B cell (primary cell): ENCODE results near the gene TBC1D9B. TPM values are rescaled to one million over a fixed set of nuclear protein-coding genes. Genes with fewer than 3 reads are reported as not detected.

ENCODE experiments used
- ATAC-seq: fragments of 200-7000 bp; cut with Tn5 transposase; one replicate; pipeline ENCODE4 v1.10.0; 2021; ENCODE audit warnings: low read depth, mild to moderate bottlenecking, moderate number of reproducible peaks, moderate library complexity
- CTCF ChIA-PET: fragments of 350-600 bp; sonication (Branson Sonifier 250); formaldehyde crosslinking; loops from one replicate; lab custom pipeline; 2021; ENCODE audit warnings: antibody characterized with exemption, inconsistent platforms; lab: Charles Lee
- POLR2A ChIA-PET: fragments of 350-600 bp; sonication (Branson Sonifier 250); formaldehyde crosslinking; loops from one replicate; lab custom pipeline; 2021; ENCODE audit warnings: antibody characterized with exemption; lab: Charles Lee
- DNase-seq: peaks from one replicate; pipeline ENCODE4 v3.0.0; 2013
- H2AFZ ChIP-seq: 2 replicates; pipeline ENCODE4 v1.6.1; 2012; ENCODE audit warnings: mild to moderate bottlenecking, low read depth, low read length; ENCODE audit not compliant: insufficient read depth, poor library complexity, severe bottlenecking
- H3K27ac ChIP-seq, 2 donors: 1 replicate in 1 of 2; 2 replicates in 1 of 2; pipeline ENCODE4 v1.5.1; 2012 to 2013; ENCODE audit warnings: low read length in 2 of 2, mild to moderate bottlenecking in 2 of 2, moderate library complexity in 1 of 2
- H3K27me3 ChIP-seq, 4 experiments: fragments of 200-600 bp in 1 of 4; sonication (generic) in 1 of 4; replicated peaks in 1 of 4; 1 replicate in 2 of 4; 2 replicates in 2 of 4; pipeline versions ENCODE4 v1.6.1 to v1.7.0; 2013 to 2016; ENCODE audit warnings: low read length in 3 of 4, mild to moderate bottlenecking in 2 of 4, mixed read lengths in 1 of 4, moderate library complexity in 1 of 4; ENCODE audit not compliant: insufficient read depth in 4 of 4, control insufficient read depth in 3 of 4; ENCODE audit errors: control extremely low read depth in 1 of 4
- H3K36me3 ChIP-seq, 2 experiments: replicated peaks in 1 of 2; 1 replicate in 1 of 2; 2 replicates in 1 of 2; pipeline versions ENCODE4 v1.6.1 to v1.7.1; 2013; ENCODE audit warnings: low read length in 1 of 2; ENCODE audit not compliant: insufficient read depth in 2 of 2, control insufficient read depth in 1 of 2; ENCODE audit errors: control extremely low read depth in 1 of 2, extremely low read depth in 1 of 2
- H3K4me1 ChIP-seq, 2 donors: fragments of 200-600 bp in 1 of 2; sonication (generic) in 1 of 2; 1 replicate in 1 of 2; 2 replicates in 1 of 2; pipeline versions ENCODE4 v1.5.1 to v1.6.1; 2013 to 2017; ENCODE audit warnings: low read length in 2 of 2; ENCODE audit not compliant: control insufficient read depth in 2 of 2, insufficient read depth in 2 of 2
- H3K4me2 ChIP-seq: replicated peaks from 2 replicates; pipeline ENCODE3; 2012; ENCODE audit warnings: mild to moderate bottlenecking, low read depth, low read length; ENCODE audit not compliant: poor library complexity, severe bottlenecking
- H3K4me3 ChIP-seq, 5 experiments: fragments of 200-600 bp in 1 of 5; sonication (generic) in 1 of 5; 1 replicate in 3 of 5; 2 replicates in 2 of 5; pipeline versions ENCODE4 v1.5.1 to v1.7.0; 2011 to 2016; ENCODE audit warnings: low read length in 4 of 5, mild to moderate bottlenecking in 4 of 5, low read depth in 2 of 5, control low read depth in 1 of 5, moderate library complexity in 1 of 5; ENCODE audit not compliant: insufficient read depth in 1 of 5; ENCODE audit errors: control extremely low read depth in 1 of 5, extremely low read depth in 1 of 5
- H3K79me2 ChIP-seq: fragments of 200-600 bp; sonication (generic); one replicate; pipeline ENCODE4 v1.6.0; 2016; ENCODE audit warnings: low read length; ENCODE audit not compliant: control insufficient read depth, insufficient read depth
- H3K9ac ChIP-seq: fragments of 200-600 bp; sonication (generic); 2 replicates; pipeline ENCODE4 v1.6.1; 2017; ENCODE audit warnings: mild to moderate bottlenecking, low read length, moderate library complexity
- H3K9me3 ChIP-seq, 3 donors: one replicate each; pipeline versions ENCODE4 v1.6.1 to v1.7.1; 2013; ENCODE audit warnings: low read length in 2 of 3; ENCODE audit not compliant: control insufficient read depth in 2 of 3, insufficient read depth in 1 of 3; ENCODE audit errors: control extremely low read depth in 1 of 3
- H4K20me1 ChIP-seq: 2 replicates; pipeline ENCODE4 v1.6.0; 2012; ENCODE audit warnings: mild to moderate bottlenecking, low read length; ENCODE audit not compliant: insufficient read depth, control insufficient read depth, poor library complexity, severe bottlenecking
- H3K27ac Mint-ChIP-seq: one replicate; pipeline ENCODE4 v1.8.0; 2021; ENCODE audit warnings: mixed read lengths
- H3K27me3 Mint-ChIP-seq: one replicate; pipeline ENCODE4 v1.8.0; 2021; ENCODE audit warnings: mixed read lengths
- H3K4me1 Mint-ChIP-seq: one replicate; pipeline ENCODE4 v1.8.0; 2021; ENCODE audit warnings: mixed read lengths
- H3K4me3 Mint-ChIP-seq: one replicate; pipeline ENCODE4 v1.8.0; 2021; ENCODE audit warnings: mixed read lengths
- H3K9me3 Mint-ChIP-seq: one replicate; pipeline ENCODE4 v1.8.0; 2022; ENCODE audit warnings: mixed read lengths; ENCODE audit not compliant: insufficient read depth
- EZH2 ChIP-seq: IDR thresholded peaks from 2 replicates; pipeline ENCODE4 v1.6.1; 2012; ENCODE audit warnings: borderline replicate concordance, low read depth, mild to moderate bottlenecking, moderate library complexity, low read length; ENCODE audit not compliant: insufficient read depth, poor library complexity, severe bottlenecking
- WGBS: methylation state at CpG from one replicate; pipeline ENCODE4 v1.1.5; 2013; ENCODE audit warnings: missing lambda C conversion rate; ENCODE audit not compliant: insufficient coverage; 5-methylcytosine and 5-hydroxymethylcytosine counted together
- intact Hi-C: fragments of 100-400 bp; cut with micrococcal nuclease; formaldehyde crosslinking; loops from one replicate; pipeline ENCODE4 v1.10.0; 2022
- polyA plus RNA-seq: library from polyadenylated mRNA; depleted of rRNA; stranded (reverse); fragments of >200 nt; gene quantifications from 2 replicates; pipeline ENCODE4 v1.2.3, GENCODE V29; 2012
- total RNA-seq, 2 donors: library from RNA; stranded (reverse); fragments of 120-200 nt in 1 of 2; gene quantifications; 1 replicate in 1 of 2; 2 replicates in 1 of 2; pipeline versions ENCODE4 v1.2.3 to v1.2.4, GENCODE V29; 2013 to 2022
- TF ChIP-seq, protein P1 (sequence below): fragments of 200-600 bp; IDR thresholded peaks from one replicate; pipeline ENCODE4 v1.8.0; 2022; ENCODE audit warnings: antibody characterized with exemption, mild to moderate bottlenecking

The TBC1D9B gene
- total and polyA plus RNA-seq, 2 donors (not counting 1 experiment from before 2014, with no cell fraction given), result 143 to 144 TPM

GRCh38 chr5:179819296-179820126 is 88.2 kb downstream of the TBC1D9B start:
- peak overlapping the region in 4 of 5 experiments; percentile 38 to 81 (median 54) for H3K4me3 ChIP-seq
- H3K36me3 ChIP-seq, result peaks cover 0 to 19% of the 10 kb centered on the region in 2 experiments
- no peak for TF ChIP-seq EZH2
- TF ChIP-seq, protein P1, sequence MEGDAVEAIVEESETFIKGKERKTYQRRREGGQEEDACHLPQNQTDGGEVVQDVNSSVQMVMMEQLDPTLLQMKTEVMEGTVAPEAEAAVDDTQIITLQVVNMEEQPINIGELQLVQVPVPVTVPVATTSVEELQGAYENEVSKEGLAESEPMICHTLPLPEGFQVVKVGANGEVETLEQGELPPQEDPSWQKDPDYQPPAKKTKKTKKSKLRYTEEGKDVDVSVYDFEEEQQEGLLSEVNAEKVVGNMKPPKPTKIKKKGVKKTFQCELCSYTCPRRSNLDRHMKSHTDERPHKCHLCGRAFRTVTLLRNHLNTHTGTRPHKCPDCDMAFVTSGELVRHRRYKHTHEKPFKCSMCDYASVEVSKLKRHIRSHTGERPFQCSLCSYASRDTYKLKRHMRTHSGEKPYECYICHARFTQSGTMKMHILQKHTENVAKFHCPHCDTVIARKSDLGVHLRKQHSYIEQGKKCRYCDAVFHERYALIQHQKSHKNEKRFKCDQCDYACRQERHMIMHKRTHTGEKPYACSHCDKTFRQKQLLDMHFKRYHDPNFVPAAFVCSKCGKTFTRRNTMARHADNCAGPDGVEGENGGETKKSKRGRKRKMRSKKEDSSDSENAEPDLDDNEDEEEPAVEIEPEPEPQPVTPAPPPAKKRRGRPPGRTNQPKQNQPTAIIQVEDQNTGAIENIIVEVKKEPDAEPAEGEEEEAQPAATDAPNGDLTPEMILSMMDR, result no peak
- H3K27ac ChIP-seq, result peak overlapping the region; percentile 91 to 98
- POLR2A ChIA-PET, result interaction anchor here (0.6 to 3.4 kb wide), 13 partner anchors 8 to 286 kb away, joined by 3 to 44 read pairs (median 5); partner anchors contain the start of genes HNRNPH1, LTC4S, MAML1 and MGAT4B
- CTCF ChIA-PET, result interaction anchor here (1.1 to 2.5 kb wide), 7 partner anchors 11 to 152 kb away, joined by 3 to 24 read pairs (median 3); partner anchors contain the start of gene MGAT4B
- peaks cover 40 to 52% of the 10 kb centered on the region in 2 donors for H3K4me1 ChIP-seq
- peaks cover 0 to 3% (median 0%) of the 10 kb centered on the region in 3 donors for H3K9me3 ChIP-seq
- Mint-ChIP-seq H3K4me3 (peak overlapping the region; percentile 84), H3K27me3 (no peaks in the 10 kb centered on the region), H3K27ac (peak overlapping the region; percentile 96), H3K4me1 (peaks cover 55% of the 10 kb centered on the region), H3K9me3 (no peaks in the 10 kb centered on the region)
- H3K79me2 ChIP-seq, result peaks cover 52% of the 10 kb centered on the region
- peaks cover 38% of the 10 kb centered on the region for H4K20me1 ChIP-seq
- WGBS, result 23% methylated on average over 19 of the region's 26 CpGs
- H3K27me3 ChIP-seq, result peaks cover 0 to 6% (median 0%) of the 10 kb centered on the region in 4 experiments
- intact Hi-C loops, result loop anchor here (1.0 to 5.0 kb wide), 5 partner anchors 13 to 267 kb away; partner anchors contain the start of genes MAML1, MGAT4B, RNF130 and RUFY1
- peak overlapping the region; percentile 66 for H2AFZ ChIP-seq
- H3K4me2 ChIP-seq, result peak overlapping the region; percentile 98
- peak; percentile 15 for ATAC-seq
- DNase-seq, result peak; percentile 83
- peak overlapping the region; percentile 98 for H3K9ac ChIP-seq
